CD4-positive, alpha-beta memory T cell (primary cell): ENCODE data around the gene DAB2IP. TPM values are rescaled to one million over a fixed set of nuclear protein-coding genes. Genes with fewer than 3 reads are reported as not detected.
A peak's percentile ranks its signal among the peaks of the same experiment; 100 is the strongest.

Experiments used
- CTCF ChIA-PET: fragments of 350-600 bp; sonication (Branson Sonifier 250); formaldehyde crosslinking; loops from one replicate; lab custom pipeline; 2021; ENCODE audit warnings: inconsistent platforms; ENCODE audit not compliant: partially characterized antibody; lab: Charles Lee
- POLR2A ChIA-PET: fragments of 350-600 bp; sonication (Branson Sonifier 250); formaldehyde crosslinking; loops from one replicate; lab custom pipeline; 2021; ENCODE audit not compliant: partially characterized antibody; lab: Charles Lee
- DNase-seq, 5 donors: peaks; one replicate each; pipeline versions ENCODE4 v3.0.0 to v3.0.0-alpha.2; 2020 to 2022; ENCODE audit warnings: mixed read lengths in 1 of 5
- H3K27ac ChIP-seq: one replicate; pipeline ENCODE4 v1.7.0; 2013; ENCODE audit warnings: low read depth, low read length
- H3K27me3 ChIP-seq: 2 replicates; pipeline ENCODE4 v1.7.0; 2013; ENCODE audit warnings: mild to moderate bottlenecking, low read length, moderate library complexity; ENCODE audit not compliant: insufficient read depth
- H3K36me3 ChIP-seq: 2 replicates; pipeline ENCODE4 v1.7.0; 2013; ENCODE audit warnings: mild to moderate bottlenecking, low read length, moderate library complexity; ENCODE audit not compliant: insufficient read depth
- H3K4me1 ChIP-seq: 2 replicates; pipeline ENCODE4 v1.7.0; 2013; ENCODE audit warnings: mild to moderate bottlenecking, low read length, moderate library complexity; ENCODE audit not compliant: insufficient read depth
- H3K4me3 ChIP-seq, 2 donors: one replicate each; pipeline ENCODE4 v1.7.0; 2013; ENCODE audit warnings: low read length in 2 of 2, mild to moderate bottlenecking in 1 of 2
- H3K9me3 ChIP-seq, 2 donors: one replicate each; pipeline ENCODE4 v1.7.0; 2013; ENCODE audit warnings: low read length in 2 of 2, control low read depth in 1 of 2; ENCODE audit not compliant: control insufficient read depth in 1 of 2
- H3K27ac Mint-ChIP-seq, 7 donors: one replicate each; pipeline ENCODE4 v1.8.0; 2020 to 2021; ENCODE audit warnings: mixed read lengths in 7 of 7, mild to moderate bottlenecking in 6 of 7, inconsistent platforms in 3 of 7, moderate library complexity in 3 of 7
- H3K27me3 Mint-ChIP-seq, 2 donors: one replicate each; pipeline ENCODE4 v1.8.0; 2020 to 2021; ENCODE audit warnings: mixed read lengths in 2 of 2
- H3K36me3 Mint-ChIP-seq, 2 donors: one replicate each; pipeline ENCODE4 v1.8.0; 2020 to 2021; ENCODE audit warnings: mixed read lengths in 2 of 2, inconsistent platforms in 1 of 2, mild to moderate bottlenecking in 1 of 2
- H3K4me1 Mint-ChIP-seq, 4 donors: one replicate each; pipeline ENCODE4 v1.8.0; 2020 to 2021; ENCODE audit warnings: mixed read lengths in 4 of 4, mild to moderate bottlenecking in 1 of 4
- H3K4me3 Mint-ChIP-seq, 8 donors: one replicate each; pipeline ENCODE4 v1.8.0; 2020 to 2021; ENCODE audit warnings: mixed read lengths in 8 of 8, mild to moderate bottlenecking in 7 of 8, moderate library complexity in 6 of 8, inconsistent platforms in 3 of 8
- H3K9me3 Mint-ChIP-seq, 8 donors: one replicate each; pipeline ENCODE4 v1.8.0; 2020 to 2021; ENCODE audit warnings: mixed read lengths in 8 of 8, mild to moderate bottlenecking in 5 of 8, inconsistent platforms in 3 of 8, moderate library complexity in 1 of 8
- intact Hi-C: fragments of 100-400 bp; cut with micrococcal nuclease; formaldehyde crosslinking; loops from one replicate; pipeline ENCODE4 v1.15.1; 2023
- polyA plus RNA-seq, 2 donors: library from polyadenylated mRNA; unstranded; fragments of 300-500 nt; fragmentation: Illumina TruSeq; gene quantifications; one replicate each; pipeline ENCODE4 v1.2.3, GENCODE V29; 2021
- total RNA-seq, 2 experiments: library from RNA; stranded (reverse); gene quantifications; one replicate each; pipeline ENCODE4 v1.2.3, GENCODE V29; 2021

DAB2IP gene
- total and polyA plus RNA-seq, 4 experiments from 2014 or later = not detected

- H3K27me3 ChIP-seq = no peaks in the 10 kb centered on the region
- no peaks in the 10 kb centered on the region for H3K9me3 Mint-ChIP-seq
- H3K4me1 Mint-ChIP-seq = no peaks in the 10 kb centered on the region
- no peak overlapping the region for H3K4me3 Mint-ChIP-seq
- H3K27ac ChIP-seq = no peak overlapping the region
- ChIA-PET CTCF (interaction anchor here (0.6 kb wide), 1 partner anchor 45 kb away, joined by 3 read pairs; no protein-coding TSS in a partner anchor), POLR2A (no interaction called here)
- DNase-seq = no peak
- intact Hi-C loops = no loop called here
- no peaks in the 10 kb centered on the region for H3K36me3 ChIP-seq
- H3K36me3 Mint-ChIP-seq = no peaks in the 10 kb centered on the region
- no peak overlapping the region for H3K27ac Mint-ChIP-seq
- H3K9me3 ChIP-seq = no peaks in the 10 kb centered on the region
- H3K4me3 ChIP-seq = no peak overlapping the region
- H3K4me1 ChIP-seq = no peaks in the 10 kb centered on the region
- H3K27me3 Mint-ChIP-seq = no peaks in the 10 kb centered on the region
Measured at GRCh38 chr9:121714075-121714705, 62.8 kb downstream of the DAB2IP start.

- no peak for DNase-seq
- Histone ChIP-seq H3K27ac (no peak overlapping the region), H3K4me3 (no peak overlapping the region), H3K9me3 (no peaks in the 10 kb centered on the region), H3K4me1 (no peaks in the 10 kb centered on the region), H3K36me3 (no peaks in the 10 kb centered on the region), H3K27me3 (no peaks in the 10 kb centered on the region)
- H3K36me3 Mint-ChIP-seq = no peaks in the 10 kb centered on the region
- H3K9me3 Mint-ChIP-seq = peaks cover 0 to 2% (median 0%) of the 10 kb centered on the region in 8 donors
- POLR2A ChIA-PET = no interaction called here
- CTCF ChIA-PET = no interaction called here
- H3K27ac Mint-ChIP-seq = no peak overlapping the region
- no peaks in the 10 kb centered on the region for H3K27me3 Mint-ChIP-seq
- intact Hi-C loops = no loop called here
- no peak overlapping the region for H3K4me3 Mint-ChIP-seq
- H3K4me1 Mint-ChIP-seq = no peaks in the 10 kb centered on the region
Measured at GRCh38 chr9:121714873-121715272, 63.4 kb downstream of the DAB2IP start.

- H3K36me3 ChIP-seq = no peaks in the 10 kb centered on the region
- Mint-ChIP-seq H3K9me3 (peaks cover 0 to 2% (median 0%) of the 10 kb centered on the region in 8 donors), H3K4me3 (no peak overlapping the region), H3K36me3 (no peaks in the 10 kb centered on the region), H3K27me3 (no peaks in the 10 kb centered on the region), H3K4me1 (no peaks in the 10 kb centered on the region), H3K27ac (peak overlapping the region in 1 of 7 donors; percentile 30)
- H3K9me3 ChIP-seq = no peaks in the 10 kb centered on the region
- intact Hi-C loops = no loop called here
- H3K27ac ChIP-seq = no peak overlapping the region
- CTCF ChIA-PET = no interaction called here
- no peak overlapping the region for H3K4me3 ChIP-seq
- H3K4me1 ChIP-seq = no peaks in the 10 kb centered on the region
- H3K27me3 ChIP-seq = no peaks in the 10 kb centered on the region
- POLR2A ChIA-PET = no interaction called here
- no peak for DNase-seq
Measured at GRCh38 chr9:121717141-121717991, 65.9 kb downstream of the DAB2IP start.

- no peak for DNase-seq
- H3K27me3 Mint-ChIP-seq = no peaks in the 10 kb centered on the region
- H3K4me3 Mint-ChIP-seq = no peak overlapping the region
- no peaks in the 10 kb centered on the region for H3K36me3 Mint-ChIP-seq
- peaks cover 0 to 2% (median 0%) of the 10 kb centered on the region in 8 donors for H3K9me3 Mint-ChIP-seq
- H3K27ac Mint-ChIP-seq = no peak overlapping the region
- no peaks in the 10 kb centered on the region for H3K36me3 ChIP-seq
- no peaks in the 10 kb centered on the region for H3K4me1 ChIP-seq
- H3K4me3 ChIP-seq = no peak overlapping the region
- no peaks in the 10 kb centered on the region for H3K4me1 Mint-ChIP-seq
- no peak overlapping the region for H3K27ac ChIP-seq
- intact Hi-C loops = no loop called here
- no peaks in the 10 kb centered on the region for H3K27me3 ChIP-seq
- CTCF ChIA-PET = no interaction called here
- POLR2A ChIA-PET = no interaction called here
- H3K9me3 ChIP-seq = no peaks in the 10 kb centered on the region
Measured at GRCh38 chr9:121718084-121718483, 66.7 kb downstream of the DAB2IP start.

- H3K9me3 ChIP-seq = no peaks in the 10 kb centered on the region
- Mint-ChIP-seq H3K36me3 (no peaks in the 10 kb centered on the region), H3K27me3 (no peaks in the 10 kb centered on the region), H3K4me1 (no peaks in the 10 kb centered on the region), H3K27ac (no peak overlapping the region), H3K4me3 (no peak overlapping the region), H3K9me3 (peaks cover 0 to 2% (median 0%) of the 10 kb centered on the region in 8 donors)
- ChIA-PET POLR2A (no interaction called here), CTCF (no interaction called here)
- H3K4me3 ChIP-seq = no peak overlapping the region
- H3K27ac ChIP-seq = no peak overlapping the region
- intact Hi-C loops = no loop called here
- DNase-seq = no peak
- no peaks in the 10 kb centered on the region for H3K36me3 ChIP-seq
- H3K4me1 ChIP-seq = no peaks in the 10 kb centered on the region
- H3K27me3 ChIP-seq = no peaks in the 10 kb centered on the region
Measured at GRCh38 chr9:121718501-121718900, 67.1 kb downstream of the DAB2IP start.

- ChIA-PET CTCF (no interaction called here), POLR2A (no interaction called here)
- Mint-ChIP-seq H3K4me3 (no peak overlapping the region), H3K27me3 (peaks cover 0 to 4% of the 10 kb centered on the region in 2 donors), H3K36me3 (no peaks in the 10 kb centered on the region), H3K27ac (no peak overlapping the region), H3K9me3 (peaks cover 0 to 2% (median 0%) of the 10 kb centered on the region in 8 donors), H3K4me1 (no peaks in the 10 kb centered on the region)
- Histone ChIP-seq H3K4me3 (no peak overlapping the region), H3K36me3 (no peaks in the 10 kb centered on the region), H3K4me1 (no peaks in the 10 kb centered on the region), H3K27ac (no peak overlapping the region), H3K27me3 (no peaks in the 10 kb centered on the region), H3K9me3 (no peaks in the 10 kb centered on the region)
- intact Hi-C loops = no loop called here
- DNase-seq = no peak
Measured at GRCh38 chr9:121720311-121721057, 69.0 kb downstream of the DAB2IP start.

GRCh38 chr9:121721058-121721350, 69.6 kb downstream of the DAB2IP start:
- no peak overlapping the region for H3K27ac Mint-ChIP-seq
- H3K9me3 Mint-ChIP-seq = peaks cover 0 to 2% (median 0%) of the 10 kb centered on the region in 8 donors
- intact Hi-C loops = no loop called here
- H3K27me3 Mint-ChIP-seq = peaks cover 2 to 6% of the 10 kb centered on the region in 2 donors
- H3K4me1 Mint-ChIP-seq = no peaks in the 10 kb centered on the region
- ChIA-PET CTCF (no interaction called here), POLR2A (no interaction called here)
- H3K4me3 Mint-ChIP-seq = no peak overlapping the region
- no peak for DNase-seq
- Histone ChIP-seq H3K4me1 (no peaks in the 10 kb centered on the region), H3K36me3 (no peaks in the 10 kb centered on the region), H3K27ac (no peak overlapping the region), H3K9me3 (no peaks in the 10 kb centered on the region), H3K27me3 (no peaks in the 10 kb centered on the region), H3K4me3 (no peak overlapping the region)
- no peaks in the 10 kb centered on the region for H3K36me3 Mint-ChIP-seq
